Measurements from ENCODE around the gene ELF3.

DNA sequence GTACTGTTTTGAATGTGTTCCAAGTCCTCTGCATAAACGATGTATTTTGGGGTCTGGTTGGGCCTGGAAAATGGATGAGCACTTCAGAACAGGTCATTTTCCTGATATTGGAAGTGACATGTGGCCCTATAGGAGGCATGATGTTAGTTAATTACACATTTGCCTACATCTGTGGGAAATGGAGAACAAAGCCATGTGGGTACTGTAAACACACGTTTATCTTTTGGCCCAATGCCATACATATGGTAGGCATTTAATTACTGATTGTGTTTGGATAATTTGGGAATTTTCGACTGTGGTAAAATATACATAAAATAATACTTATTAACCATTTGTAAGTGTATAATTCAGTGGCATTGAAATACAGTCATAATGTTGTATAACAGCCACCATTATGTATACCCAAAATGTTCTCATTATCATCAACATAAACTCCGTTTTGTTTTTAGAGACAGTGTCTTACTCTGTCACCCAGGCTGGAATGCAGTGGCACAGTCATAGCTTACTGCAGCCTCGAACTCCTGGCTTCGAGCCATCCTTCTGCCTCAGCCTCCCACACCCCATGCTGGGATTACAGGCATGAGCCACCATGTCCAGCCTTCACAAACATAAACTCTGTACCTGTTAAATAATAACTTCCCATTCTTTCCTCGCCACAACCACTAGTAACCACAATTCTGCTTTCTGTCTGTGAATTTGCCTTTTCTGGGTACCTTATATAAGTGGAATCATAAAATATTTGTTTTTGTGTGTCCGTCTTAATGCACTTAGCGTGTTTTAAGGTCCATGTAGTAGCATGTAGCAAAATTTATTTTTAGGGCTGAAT lies 39.8 kb upstream of the ELF3 start:
- TF ChIP-seq CTCF (conservative IDR thresholded peaks at IDR 0.05) = no peak
- TF ChIP-seq ZFX (IDR thresholded peaks at IDR 0.05) = no peak
